ENCODE results near the gene PRDM11. TPM values are rescaled to one million over a fixed set of nuclear protein-coding genes. Genes with fewer than 3 reads are reported as not detected.

PRDM11 gene
- total and polyA plus RNA-seq, 4 donors = 0.64 to 6.9 (median 2.8) TPM

DNA sequence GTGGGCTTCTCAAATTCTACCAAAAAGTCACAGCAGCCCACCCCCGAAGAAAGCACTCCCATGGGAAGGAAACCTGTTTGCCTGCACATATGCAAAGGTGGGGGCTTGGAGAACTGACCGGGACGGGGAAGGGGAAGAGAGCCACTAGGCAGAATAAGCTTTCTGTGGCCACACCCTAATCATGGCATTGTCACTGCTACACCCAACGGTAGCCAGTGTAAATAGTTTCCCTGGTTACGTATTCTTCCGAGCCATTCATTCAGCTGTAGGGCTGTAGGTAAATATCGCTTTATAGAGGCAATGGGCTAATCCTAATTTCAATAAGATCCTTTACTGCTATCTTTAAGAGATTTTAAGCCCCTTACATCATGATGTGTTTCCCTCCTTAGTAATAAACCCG, 61.7 kb downstream of the PRDM11 start (continued):
- TF ChIP-seq, protein P1, sequence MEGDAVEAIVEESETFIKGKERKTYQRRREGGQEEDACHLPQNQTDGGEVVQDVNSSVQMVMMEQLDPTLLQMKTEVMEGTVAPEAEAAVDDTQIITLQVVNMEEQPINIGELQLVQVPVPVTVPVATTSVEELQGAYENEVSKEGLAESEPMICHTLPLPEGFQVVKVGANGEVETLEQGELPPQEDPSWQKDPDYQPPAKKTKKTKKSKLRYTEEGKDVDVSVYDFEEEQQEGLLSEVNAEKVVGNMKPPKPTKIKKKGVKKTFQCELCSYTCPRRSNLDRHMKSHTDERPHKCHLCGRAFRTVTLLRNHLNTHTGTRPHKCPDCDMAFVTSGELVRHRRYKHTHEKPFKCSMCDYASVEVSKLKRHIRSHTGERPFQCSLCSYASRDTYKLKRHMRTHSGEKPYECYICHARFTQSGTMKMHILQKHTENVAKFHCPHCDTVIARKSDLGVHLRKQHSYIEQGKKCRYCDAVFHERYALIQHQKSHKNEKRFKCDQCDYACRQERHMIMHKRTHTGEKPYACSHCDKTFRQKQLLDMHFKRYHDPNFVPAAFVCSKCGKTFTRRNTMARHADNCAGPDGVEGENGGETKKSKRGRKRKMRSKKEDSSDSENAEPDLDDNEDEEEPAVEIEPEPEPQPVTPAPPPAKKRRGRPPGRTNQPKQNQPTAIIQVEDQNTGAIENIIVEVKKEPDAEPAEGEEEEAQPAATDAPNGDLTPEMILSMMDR (IDR thresholded peaks at IDR 0.05; ENCODE audit: low read depth, low read length, missing input control) = no peak
- no peak for TF ChIP-seq YY1 (IDR thresholded peaks at IDR 0.05)
- no peak for TF ChIP-seq GABPA (IDR thresholded peaks at IDR 0.05 in 1 of 2, conservative IDR thresholded peaks at IDR 0.05 in 1 of 2)
- TF ChIP-seq RXRA (IDR thresholded peaks at IDR 0.05) = no peak
- no peak for TF ChIP-seq FOXA1 (IDR thresholded peaks at IDR 0.05)
- TF ChIP-seq HNF4A (conservative IDR thresholded peaks at IDR 0.05) = no peak
- TF ChIP-seq EGR1 (IDR thresholded peaks at IDR 0.05; ENCODE audit: low read depth in 2 of 2) = no peak

DNA sequence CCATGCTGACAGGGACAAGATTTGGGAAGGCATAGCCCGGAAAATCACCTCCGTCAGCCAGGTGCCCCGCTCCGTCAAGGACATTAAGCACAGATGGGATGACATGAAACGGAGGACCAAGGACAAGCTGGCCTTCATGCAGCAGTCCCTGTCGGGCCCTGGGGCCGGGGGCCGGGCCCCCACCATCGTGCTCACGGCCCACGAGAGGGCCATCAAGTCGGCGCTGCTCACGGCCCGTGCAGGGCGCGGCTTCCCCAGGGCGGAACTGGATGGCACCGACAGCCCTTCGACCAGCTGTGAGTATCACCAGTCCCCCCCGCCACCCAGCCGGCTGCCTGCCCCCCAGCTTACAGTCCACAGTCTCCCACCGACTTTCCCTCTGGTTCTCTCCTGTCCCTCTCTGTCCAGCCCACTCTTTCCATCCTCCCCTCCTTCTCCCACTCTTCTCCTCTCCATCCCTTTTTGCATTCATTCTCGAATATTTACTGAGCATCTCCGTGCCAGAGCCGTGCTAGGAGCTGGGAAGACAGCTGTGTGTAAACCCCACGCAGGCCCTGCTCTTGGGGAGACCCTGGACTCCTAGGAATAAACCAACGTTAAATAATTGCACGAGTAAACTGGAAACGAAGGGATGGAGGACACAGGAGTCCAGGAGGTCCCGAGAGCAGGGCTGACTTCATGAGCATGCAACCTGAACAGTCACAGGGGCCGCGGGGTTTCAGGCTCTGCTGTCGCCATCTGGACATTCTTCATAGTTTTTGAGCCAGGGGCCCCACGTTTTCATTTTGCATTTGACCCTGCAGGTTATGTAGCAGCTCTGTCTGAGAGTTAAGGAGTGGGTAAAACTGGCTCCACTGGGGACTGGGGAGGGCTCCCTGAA, 62.8 kb downstream of the PRDM11 start:
- no peaks in the 10 kb centered on the region for H3K4me1 ChIP-seq (ENCODE audit: control insufficient read depth in 4 of 4, insufficient read depth in 4 of 4, low read length in 3 of 4)
- 92% methylated on average over 35 of the region's 35 CpGs for WGBS
- no peak overlapping the region for H3K9ac ChIP-seq (ENCODE audit: low read depth in 1 of 2, low read length in 2 of 2)
- H3K36me3 ChIP-seq (ENCODE audit: control insufficient read depth in 4 of 4, insufficient read depth in 3 of 4, low read depth in 1 of 4, low read length in 3 of 4) = peaks cover 0 to 10% (median 2%) of the 10 kb centered on the region in 4 donors
- H3K9me3 ChIP-seq (ENCODE audit: control insufficient read depth in 4 of 4, low read length in 3 of 4) = no peaks in the 10 kb centered on the region
- TF ChIP-seq, protein P2, sequence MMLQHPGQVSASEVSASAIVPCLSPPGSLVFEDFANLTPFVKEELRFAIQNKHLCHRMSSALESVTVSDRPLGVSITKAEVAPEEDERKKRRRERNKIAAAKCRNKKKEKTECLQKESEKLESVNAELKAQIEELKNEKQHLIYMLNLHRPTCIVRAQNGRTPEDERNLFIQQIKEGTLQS (IDR thresholded peaks at IDR 0.05) = no peak
- TF ChIP-seq, protein P3, sequence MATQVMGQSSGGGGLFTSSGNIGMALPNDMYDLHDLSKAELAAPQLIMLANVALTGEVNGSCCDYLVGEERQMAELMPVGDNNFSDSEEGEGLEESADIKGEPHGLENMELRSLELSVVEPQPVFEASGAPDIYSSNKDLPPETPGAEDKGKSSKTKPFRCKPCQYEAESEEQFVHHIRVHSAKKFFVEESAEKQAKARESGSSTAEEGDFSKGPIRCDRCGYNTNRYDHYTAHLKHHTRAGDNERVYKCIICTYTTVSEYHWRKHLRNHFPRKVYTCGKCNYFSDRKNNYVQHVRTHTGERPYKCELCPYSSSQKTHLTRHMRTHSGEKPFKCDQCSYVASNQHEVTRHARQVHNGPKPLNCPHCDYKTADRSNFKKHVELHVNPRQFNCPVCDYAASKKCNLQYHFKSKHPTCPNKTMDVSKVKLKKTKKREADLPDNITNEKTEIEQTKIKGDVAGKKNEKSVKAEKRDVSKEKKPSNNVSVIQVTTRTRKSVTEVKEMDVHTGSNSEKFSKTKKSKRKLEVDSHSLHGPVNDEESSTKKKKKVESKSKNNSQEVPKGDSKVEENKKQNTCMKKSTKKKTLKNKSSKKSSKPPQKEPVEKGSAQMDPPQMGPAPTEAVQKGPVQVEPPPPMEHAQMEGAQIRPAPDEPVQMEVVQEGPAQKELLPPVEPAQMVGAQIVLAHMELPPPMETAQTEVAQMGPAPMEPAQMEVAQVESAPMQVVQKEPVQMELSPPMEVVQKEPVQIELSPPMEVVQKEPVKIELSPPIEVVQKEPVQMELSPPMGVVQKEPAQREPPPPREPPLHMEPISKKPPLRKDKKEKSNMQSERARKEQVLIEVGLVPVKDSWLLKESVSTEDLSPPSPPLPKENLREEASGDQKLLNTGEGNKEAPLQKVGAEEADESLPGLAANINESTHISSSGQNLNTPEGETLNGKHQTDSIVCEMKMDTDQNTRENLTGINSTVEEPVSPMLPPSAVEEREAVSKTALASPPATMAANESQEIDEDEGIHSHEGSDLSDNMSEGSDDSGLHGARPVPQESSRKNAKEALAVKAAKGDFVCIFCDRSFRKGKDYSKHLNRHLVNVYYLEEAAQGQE (IDR thresholded peaks at IDR 0.05) = no peak
- no peak for TF ChIP-seq GABPA (IDR thresholded peaks at IDR 0.05 in 1 of 2, conservative IDR thresholded peaks at IDR 0.05 in 1 of 2)
- no peak for TF ChIP-seq TAF1 (conservative IDR thresholded peaks at IDR 0.05)
- no peak for TF ChIP-seq FOXA1 (IDR thresholded peaks at IDR 0.05)
- no peak for TF ChIP-seq HNF4A (conservative IDR thresholded peaks at IDR 0.05)
- TF ChIP-seq SP1 (IDR thresholded peaks at IDR 0.05) = no peak
- TF ChIP-seq HNF4G (IDR thresholded peaks at IDR 0.05) = no peak
- no peak for TF ChIP-seq RXRA (IDR thresholded peaks at IDR 0.05)
- no peak for TF ChIP-seq NR2F2 (IDR thresholded peaks at IDR 0.05)
- TF ChIP-seq YY1 (IDR thresholded peaks at IDR 0.05) = no peak
- no peak for TF ChIP-seq JUND (IDR thresholded peaks at IDR 0.05)
- TF ChIP-seq, protein P1 (IDR thresholded peaks at IDR 0.05; ENCODE audit: low read depth, low read length, missing input control) = no peak
- no peak overlapping the region for H3K27ac ChIP-seq (ENCODE audit: low read depth in 1 of 2, low read length in 2 of 2)
- no peak for DNase-seq (ENCODE audit: low spot score)
- H3K27me3 ChIP-seq (ENCODE audit: control insufficient read depth in 4 of 4, insufficient read depth in 4 of 4, low read length in 3 of 4) = no peaks in the 10 kb centered on the region
- no peak overlapping the region for H3K4me3 ChIP-seq (ENCODE audit: low read depth in 1 of 3, low read length in 3 of 3)

All from liver (tissue), 9 donors.